GM23338 (cell line): Measurements from ENCODE around the gene COX8A. TPM values are rescaled to one million over a fixed set of nuclear protein-coding genes. Genes with fewer than 3 reads are reported as not detected.

Experiments used
- ATAC-seq: fragments of 200-7000 bp; cut with Tn5 transposase; 3 replicates; pipeline ENCODE4 v1.9.1; 2020
- DNase-seq: peaks from one replicate; pipeline ENCODE4 v3.0.0-alpha.2; 2015; ENCODE audit warnings: low spot score
- H2AFZ ChIP-seq: fragments of 200-600 bp; sonication (generic); 2 replicates; pipeline ENCODE4 v1.8.0; 2016; ENCODE audit warnings: antibody characterized with exemption, mild to moderate bottlenecking, moderate library complexity
- H3F3A ChIP-seq: fragments of 200-600 bp; sonication (generic); replicated peaks from 2 replicates; pipeline ENCODE4 v1.8.0; 2017; ENCODE audit warnings: antibody characterized with exemption, mixed run types, low read depth
- H3K27ac ChIP-seq: fragments of 200-600 bp; sonication (generic); 2 replicates; pipeline ENCODE4 v1.6.1; 2016; ENCODE audit warnings: low read depth
- H3K27me3 ChIP-seq: fragments of 200-600 bp; sonication (generic); 2 replicates; pipeline ENCODE4 v1.8.0; 2016; ENCODE audit warnings: mild to moderate bottlenecking, mixed run types, moderate library complexity; ENCODE audit not compliant: insufficient read depth
- H3K36me3 ChIP-seq: fragments of 200-600 bp; sonication (generic); 2 replicates; pipeline ENCODE4 v1.8.0; 2016; ENCODE audit warnings: mild to moderate bottlenecking; ENCODE audit not compliant: insufficient read depth
- H3K4me1 ChIP-seq: fragments of 200-600 bp; sonication (generic); 2 replicates; pipeline ENCODE4 v1.8.0; 2016; ENCODE audit warnings: mild to moderate bottlenecking, moderate library complexity; ENCODE audit not compliant: insufficient read depth
- H3K4me2 ChIP-seq: fragments of 200-600 bp; sonication (generic); 2 replicates; pipeline ENCODE4 v1.7.1; 2017; ENCODE audit warnings: mixed run types
- H3K4me3 ChIP-seq: fragments of 200-600 bp; sonication (generic); 2 replicates; pipeline ENCODE4 v1.6.1; 2016; ENCODE audit warnings: mixed run types
- H3K79me2 ChIP-seq: fragments of 200-600 bp; sonication (generic); replicated peaks from 2 replicates; pipeline ENCODE4 v1.8.0; 2017; ENCODE audit warnings: mild to moderate bottlenecking; ENCODE audit not compliant: insufficient read depth
- H3K9me2 ChIP-seq: fragments of 200-600 bp; sonication (generic); 2 replicates; pipeline ENCODE4 v1.8.0; 2017; ENCODE audit not compliant: insufficient read depth
- H4K20me1 ChIP-seq: fragments of 200-600 bp; sonication (generic); replicated peaks from 2 replicates; pipeline ENCODE4 v1.8.0; 2017; ENCODE audit warnings: mild to moderate bottlenecking; ENCODE audit not compliant: insufficient read depth
- H3K27ac Mint-ChIP-seq: 2 replicates; pipeline ENCODE4 v1.8.0; 2020; ENCODE audit warnings: inconsistent platforms, mild to moderate bottlenecking, moderate library complexity, mixed read lengths
- H3K27me3 Mint-ChIP-seq: 3 replicates; pipeline ENCODE4 v1.8.0; 2022; ENCODE audit warnings: low read depth, mild to moderate bottlenecking, moderate library complexity, mixed read lengths, inconsistent platforms; ENCODE audit not compliant: insufficient read depth, poor library complexity
- H3K36me3 Mint-ChIP-seq: 3 replicates; pipeline ENCODE4 v1.8.0; 2021; ENCODE audit warnings: low read depth, mild to moderate bottlenecking, inconsistent platforms, moderate library complexity, mixed read lengths
- H3K4me1 Mint-ChIP-seq: 3 replicates; pipeline ENCODE4 v1.8.0; 2020; ENCODE audit warnings: mild to moderate bottlenecking, inconsistent platforms, mixed read lengths
- H3K4me3 Mint-ChIP-seq: 3 replicates; pipeline ENCODE4 v1.8.0; 2021; ENCODE audit warnings: moderate library complexity, mild to moderate bottlenecking, inconsistent platforms, mixed read lengths
- H3K9me3 Mint-ChIP-seq: 3 replicates; pipeline ENCODE4 v1.8.0; 2020; ENCODE audit warnings: moderate library complexity, mild to moderate bottlenecking, inconsistent platforms, mixed read lengths
- CREB1 ChIP-seq: fragments of 250-450 bp; sonication (Bioruptor Pico); IDR thresholded peaks from 2 replicates; pipeline ENCODE4 v1.5.0; 2020; ENCODE audit warnings: low read depth, mild to moderate bottlenecking, moderate library complexity
- EZH2 ChIP-seq: fragments of 200-600 bp; sonication (generic); IDR thresholded peaks from one replicate; pipeline ENCODE4 v1.8.0; 2017; ENCODE audit warnings: antibody characterized with exemption, mild to moderate bottlenecking, low read depth; ENCODE audit not compliant: unreplicated experiment
- EZH2phosphoT487 ChIP-seq: fragments of 200-600 bp; sonication (generic); IDR thresholded peaks from one replicate; pipeline ENCODE4 v1.8.1; 2018; ENCODE audit warnings: antibody characterized with exemption; ENCODE audit not compliant: unreplicated experiment
- NANOG ChIP-seq: IDR thresholded peaks from 2 replicates; pipeline ENCODE4 v1.6.1; 2016; ENCODE audit warnings: antibody characterized with exemption, borderline replicate concordance
- POLR2AphosphoS5 ChIP-seq: IDR thresholded peaks from 2 replicates; pipeline ENCODE4 v1.6.1; 2016; ENCODE audit warnings: antibody characterized with exemption, low read depth
- STAT1 ChIP-seq: IDR thresholded peaks from one replicate; pipeline ENCODE4 v1.6.1; 2016; ENCODE audit warnings: antibody characterized with exemption; ENCODE audit not compliant: unreplicated experiment
- polyA plus RNA-seq: library from polyadenylated mRNA; unstranded; fragments of >200 nt; fragmentation: Nextera tagmentation; extraction: Ambion mirVana; gene quantifications from 2 replicates; pipeline ENCODE4 v1.2.1, GENCODE V29; 2016
- total RNA-seq: library from RNA; depleted of rRNA; stranded (reverse); fragments of >200 nt; shearing (Covaris generic); gene quantifications from 2 replicates; pipeline ENCODE4 v1.2.3, GENCODE V29; 2014
- TF ChIP-seq, protein P1 (sequence below): fragments of 250-450 bp; sonication (Bioruptor Pico); IDR thresholded peaks from 2 replicates; pipeline ENCODE4 v1.5.0; 2020; ENCODE audit warnings: mild to moderate bottlenecking, moderate library complexity

COX8A gene
- total and polyA plus RNA-seq, 2 experiments from 2014 or later: 427 to 483 TPM

DNA sequence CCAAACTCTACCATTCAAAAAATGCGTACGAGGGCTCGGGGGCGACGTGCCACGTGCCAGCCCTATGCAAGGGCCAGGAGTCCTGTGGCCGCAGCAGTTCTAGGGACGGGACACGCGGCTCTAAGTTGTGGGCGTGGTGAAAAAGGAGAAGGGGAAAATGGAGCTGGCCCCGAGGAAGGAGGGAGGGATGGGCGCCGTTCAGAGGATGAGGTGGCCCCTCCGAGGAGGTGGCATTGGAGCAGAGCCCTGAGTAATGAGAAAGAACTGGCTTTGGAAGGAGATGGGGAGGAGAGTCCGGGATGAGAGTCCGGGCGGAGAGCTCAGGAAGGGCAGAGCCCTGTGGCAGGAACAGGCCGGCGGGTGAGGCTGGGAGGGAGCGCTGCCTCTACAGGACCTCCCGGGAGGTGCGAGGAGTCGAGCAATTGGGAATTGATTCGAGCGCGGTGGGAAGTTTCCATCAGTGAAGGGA, 32.8 kb downstream of the COX8A start:
- peak; percentile 56 for ATAC-seq
- Histone ChIP-seq H4K20me1 (no peaks in the 10 kb centered on the region; the same call in 1 of the 2 replicates), H3K79me2 (no peaks in the 10 kb centered on the region), H3K4me1 (peaks cover 12% of the 10 kb centered on the region), H3K36me3 (no peaks in the 10 kb centered on the region), H3K27ac (no peak overlapping the region), H3K27me3 (peaks cover 95% of the 10 kb centered on the region), H3K4me2 (peak overlapping the region; percentile 92), H3K9me2 (no peaks in the 10 kb centered on the region), H3F3A (peaks cover 27% of the 10 kb centered on the region), H3K4me3 (peak overlapping the region; percentile 74), H2AFZ (peak overlapping the region; percentile 90)
- Mint-ChIP-seq H3K4me1 (peaks cover 23% of the 10 kb centered on the region), H3K36me3 (no peaks in the 10 kb centered on the region), H3K4me3 (peak overlapping the region; percentile 75), H3K9me3 (peaks cover 4% of the 10 kb centered on the region; the same call in 2 of the 3 replicates), H3K27me3 (peaks cover 69% of the 10 kb centered on the region), H3K27ac (no peak overlapping the region)
- DNase-seq: peak; percentile 72
- TF ChIP-seq STAT1 (no peak), EZH2phosphoT487 (no peak), EZH2 (peak; percentile 41), CREB1 (no peak), NANOG (no peak), POLR2AphosphoS5 (peak; percentile 13; the same call in 1 of the 2 replicates)
- TF ChIP-seq, protein P1, sequence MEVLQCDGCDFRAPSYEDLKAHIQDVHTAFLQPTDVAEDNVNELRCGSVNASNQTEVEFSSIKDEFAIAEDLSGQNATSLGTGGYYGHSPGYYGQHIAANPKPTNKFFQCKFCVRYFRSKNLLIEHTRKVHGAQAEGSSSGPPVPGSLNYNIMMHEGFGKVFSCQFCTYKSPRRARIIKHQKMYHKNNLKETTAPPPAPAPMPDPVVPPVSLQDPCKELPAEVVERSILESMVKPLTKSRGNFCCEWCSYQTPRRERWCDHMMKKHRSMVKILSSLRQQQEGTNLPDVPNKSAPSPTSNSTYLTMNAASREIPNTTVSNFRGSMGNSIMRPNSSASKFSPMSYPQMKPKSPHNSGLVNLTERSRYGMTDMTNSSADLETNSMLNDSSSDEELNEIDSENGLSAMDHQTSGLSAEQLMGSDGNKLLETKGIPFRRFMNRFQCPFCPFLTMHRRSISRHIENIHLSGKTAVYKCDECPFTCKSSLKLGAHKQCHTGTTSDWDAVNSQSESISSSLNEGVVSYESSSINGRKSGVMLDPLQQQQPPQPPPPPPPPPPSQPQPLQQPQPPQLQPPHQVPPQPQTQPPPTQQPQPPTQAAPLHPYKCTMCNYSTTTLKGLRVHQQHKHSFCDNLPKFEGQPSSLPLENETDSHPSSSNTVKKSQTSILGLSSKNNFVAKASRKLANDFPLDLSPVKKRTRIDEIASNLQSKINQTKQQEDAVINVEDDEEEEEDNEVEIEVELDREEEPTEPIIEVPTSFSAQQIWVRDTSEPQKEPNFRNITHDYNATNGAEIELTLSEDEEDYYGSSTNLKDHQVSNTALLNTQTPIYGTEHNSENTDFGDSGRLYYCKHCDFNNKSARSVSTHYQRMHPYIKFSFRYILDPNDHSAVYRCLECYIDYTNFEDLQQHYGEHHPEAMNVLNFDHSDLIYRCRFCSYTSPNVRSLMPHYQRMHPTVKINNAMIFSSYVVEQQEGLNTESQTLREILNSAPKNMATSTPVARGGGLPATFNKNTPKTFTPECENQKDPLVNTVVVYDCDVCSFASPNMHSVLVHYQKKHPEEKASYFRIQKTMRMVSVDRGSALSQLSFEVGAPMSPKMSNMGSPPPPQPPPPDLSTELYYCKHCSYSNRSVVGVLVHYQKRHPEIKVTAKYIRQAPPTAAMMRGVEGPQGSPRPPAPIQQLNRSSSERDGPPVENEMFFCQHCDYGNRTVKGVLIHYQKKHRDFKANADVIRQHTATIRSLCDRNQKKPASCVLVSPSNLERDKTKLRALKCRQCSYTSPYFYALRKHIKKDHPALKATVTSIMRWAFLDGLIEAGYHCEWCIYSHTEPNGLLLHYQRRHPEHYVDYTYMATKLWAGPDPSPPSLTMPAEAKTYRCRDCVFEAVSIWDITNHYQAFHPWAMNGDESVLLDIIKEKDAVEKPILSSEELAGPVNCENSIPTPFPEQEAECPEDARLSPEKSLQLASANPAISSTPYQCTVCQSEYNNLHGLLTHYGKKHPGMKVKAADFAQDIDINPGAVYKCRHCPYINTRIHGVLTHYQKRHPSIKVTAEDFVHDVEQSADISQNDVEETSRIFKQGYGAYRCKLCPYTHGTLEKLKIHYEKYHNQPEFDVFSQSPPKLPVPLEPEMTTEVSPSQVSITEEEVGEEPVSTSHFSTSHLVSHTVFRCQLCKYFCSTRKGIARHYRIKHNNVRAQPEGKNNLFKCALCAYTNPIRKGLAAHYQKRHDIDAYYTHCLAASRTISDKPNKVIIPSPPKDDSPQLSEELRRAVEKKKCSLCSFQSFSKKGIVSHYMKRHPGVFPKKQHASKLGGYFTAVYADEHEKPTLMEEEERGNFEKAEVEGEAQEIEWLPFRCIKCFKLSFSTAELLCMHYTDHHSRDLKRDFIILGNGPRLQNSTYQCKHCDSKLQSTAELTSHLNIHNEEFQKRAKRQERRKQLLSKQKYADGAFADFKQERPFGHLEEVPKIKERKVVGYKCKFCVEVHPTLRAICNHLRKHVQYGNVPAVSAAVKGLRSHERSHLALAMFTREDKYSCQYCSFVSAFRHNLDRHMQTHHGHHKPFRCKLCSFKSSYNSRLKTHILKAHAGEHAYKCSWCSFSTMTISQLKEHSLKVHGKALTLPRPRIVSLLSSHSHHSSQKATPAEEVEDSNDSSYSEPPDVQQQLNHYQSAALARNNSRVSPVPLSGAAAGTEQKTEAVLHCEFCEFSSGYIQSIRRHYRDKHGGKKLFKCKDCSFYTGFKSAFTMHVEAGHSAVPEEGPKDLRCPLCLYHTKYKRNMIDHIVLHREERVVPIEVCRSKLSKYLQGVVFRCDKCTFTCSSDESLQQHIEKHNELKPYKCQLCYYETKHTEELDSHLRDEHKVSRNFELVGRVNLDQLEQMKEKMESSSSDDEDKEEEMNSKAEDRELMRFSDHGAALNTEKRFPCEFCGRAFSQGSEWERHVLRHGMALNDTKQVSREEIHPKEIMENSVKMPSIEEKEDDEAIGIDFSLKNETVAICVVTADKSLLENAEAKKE (CRISPR knock-in tag): no peak
